NCI-H774 (cell line): ENCODE data around the gene AFAP1L2.
"Not testable (repeated sequence)": the region's sequence is repeated elsewhere in the genome, so short reads cannot be mapped to it uniquely, and the experiment has no call there.

Experiments used
- DNase-seq: peaks from one replicate; lab custom pipeline; 2025; lab: John Stamatoyannopoulos, UW

The AFAP1L2 gene

GRCh38 chr10:114335614-114336013, 68.7 kb downstream of the AFAP1L2 start:
- DNase-seq: no peak

- no peak for DNase-seq
Observed at GRCh38 chr10:114334301-114334700, 70.0 kb downstream of the AFAP1L2 start.

- not testable (repeated sequence) for DNase-seq
Observed at GRCh38 chr10:114333441-114333840, 70.9 kb downstream of the AFAP1L2 start.

GRCh38 chr10:114332301-114333192, 71.8 kb downstream of the AFAP1L2 start:
- no peak for DNase-seq

- no peak for DNase-seq
Observed at GRCh38 chr10:114329634-114330365, 74.5 kb downstream of the AFAP1L2 start.

- DNase-seq: no peak
Observed at GRCh38 chr10:114328874-114329273, 75.4 kb downstream of the AFAP1L2 start.

GRCh38 chr10:114328441-114328812, 75.9 kb downstream of the AFAP1L2 start:
- DNase-seq: no peak

GRCh38 chr10:114327537-114328440, 76.5 kb downstream of the AFAP1L2 start:
- DNase-seq: no peak

- DNase-seq: no peak
Observed at GRCh38 chr10:114326795-114327194, 77.5 kb downstream of the AFAP1L2 start.

GRCh38 chr10:114323023-114323422, 81.3 kb downstream of the AFAP1L2 start:
- no peak for DNase-seq

GRCh38 chr10:114322344-114322743, 82.0 kb downstream of the AFAP1L2 start:
- DNase-seq: no peak

GRCh38 chr10:114320249-114321116, 83.8 kb downstream of the AFAP1L2 start:
- DNase-seq: no peak

- DNase-seq: no peak
Observed at GRCh38 chr10:114319406-114320248, 84.7 kb downstream of the AFAP1L2 start.

- no peak for DNase-seq
Observed at GRCh38 chr10:114316744-114317143, 87.6 kb downstream of the AFAP1L2 start.

- DNase-seq: no peak
Observed at GRCh38 chr10:114315566-114316420, 88.5 kb downstream of the AFAP1L2 start.

GRCh38 chr10:114313866-114314265, 90.4 kb downstream of the AFAP1L2 start:
- DNase-seq: no peak

- DNase-seq: no peak
Observed at GRCh38 chr10:114313139-114313538, 91.2 kb downstream of the AFAP1L2 start.

- DNase-seq: no peak
Observed at GRCh38 chr10:114311496-114312209, 92.6 kb downstream of the AFAP1L2 start.

- no peak for DNase-seq
Observed at GRCh38 chr10:114311023-114311422, 93.3 kb downstream of the AFAP1L2 start.
